Hematopoietic multipotent progenitor cell (in vitro differentiated cells): ENCODE results near the gene CCR7. TPM values are rescaled to one million over a fixed set of nuclear protein-coding genes. Genes with fewer than 3 reads are reported as not detected.
"Not testable (repeated sequence)": the region's sequence is repeated elsewhere in the genome, so short reads cannot be mapped to it uniquely, and the experiment has no call there.

ENCODE experiments used
- DNase-seq, 3 donors: peaks; one replicate each; pipeline ENCODE4 v3.0.0-alpha.2; 2011 to 2015; ENCODE audit warnings: low read depth in 2 of 3, low spot score in 2 of 3
- total RNA-seq: library from RNA; depleted of rRNA; stranded (reverse); fragments of >200 nt; gene quantifications from one replicate; pipeline ENCODE4 v1.2.3, GENCODE V29; 2012

Gene CCR7
- total RNA-seq, 1 donor: 4.6 TPM

DNA sequence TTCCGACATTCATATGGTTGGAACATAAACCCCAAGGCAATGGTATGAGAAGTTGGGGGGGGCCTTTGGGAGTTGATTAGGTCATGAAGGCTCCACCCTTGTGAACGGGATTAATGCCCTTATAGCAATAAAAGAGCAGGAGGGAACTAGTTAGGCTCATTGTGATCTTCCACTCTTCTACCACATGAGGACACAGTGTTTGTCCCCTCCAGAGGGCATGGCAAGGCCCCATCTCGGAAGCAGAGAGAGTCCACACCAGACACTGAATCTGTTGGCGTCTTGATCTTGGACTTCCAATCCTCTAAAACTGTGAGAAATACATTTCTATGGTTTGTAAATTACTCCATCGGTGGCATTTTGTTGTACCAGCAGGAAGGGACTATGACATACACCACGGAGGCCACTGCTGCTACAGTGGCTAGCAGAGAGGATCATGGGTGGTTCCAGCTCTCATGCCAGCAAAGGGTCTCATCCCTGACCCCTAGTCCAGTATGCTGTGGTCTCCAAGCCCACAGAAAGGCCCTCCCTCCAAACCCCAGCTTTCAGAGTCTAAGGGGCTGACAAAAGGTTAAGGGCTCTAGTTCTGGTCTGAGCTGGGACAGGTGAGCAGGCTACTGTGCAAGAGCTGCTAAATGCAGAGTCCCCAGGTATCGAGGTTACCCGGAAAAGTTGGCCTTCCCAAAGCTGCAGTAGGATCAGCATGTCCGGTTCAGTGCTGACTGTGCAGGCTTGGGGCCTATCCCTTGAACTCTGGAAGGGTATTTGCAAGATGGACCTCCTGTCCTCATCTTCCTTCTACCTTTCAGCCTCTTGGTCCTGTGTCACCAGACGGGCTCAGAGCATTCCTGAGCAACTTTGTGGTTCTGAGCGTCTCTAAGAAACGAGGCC is 12.2 kb downstream of the CCR7 start:
- no peak for DNase-seq

DNA sequence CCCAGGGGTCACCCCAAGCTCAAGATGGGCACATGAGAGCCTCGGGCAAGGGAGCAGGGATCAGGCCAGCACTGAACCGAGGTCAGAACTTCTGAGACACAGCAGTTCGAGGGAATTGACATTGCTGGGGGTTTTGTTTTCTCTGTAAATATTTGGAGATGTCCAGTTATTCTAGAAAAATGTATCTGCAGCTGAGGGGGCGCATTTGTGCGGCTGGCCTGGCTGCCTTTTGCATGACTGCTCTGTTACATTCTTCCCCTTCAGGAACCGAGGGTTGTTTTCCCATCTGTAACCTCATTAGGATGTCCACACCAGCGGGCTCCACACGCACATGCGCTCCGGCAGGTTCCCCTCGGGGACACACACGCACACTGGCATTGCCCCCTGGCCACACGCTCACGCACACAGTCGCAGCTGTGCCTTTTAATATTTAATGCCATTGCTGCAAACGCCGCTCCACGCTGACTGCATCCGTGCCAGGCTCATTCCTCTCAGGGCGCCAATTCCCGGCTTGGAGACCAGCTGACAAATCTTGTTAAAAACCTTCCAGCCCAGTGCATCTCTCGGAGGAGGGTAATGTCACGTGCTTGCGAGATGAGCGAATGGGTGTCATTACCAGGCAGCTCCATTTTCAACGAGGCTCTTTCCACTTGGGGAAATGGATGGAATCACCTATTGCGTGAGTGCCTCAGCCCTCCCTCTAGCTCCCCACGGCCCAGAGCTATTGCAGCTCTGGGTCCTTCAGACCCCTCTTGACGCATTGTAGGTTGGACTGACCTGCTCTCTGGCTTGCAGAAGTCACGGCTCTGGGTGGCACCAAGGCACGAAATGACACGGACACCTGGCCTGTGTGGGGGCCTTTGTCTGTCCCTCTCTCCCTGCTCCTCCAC is 13.1 kb downstream of the CCR7 start:
- DNase-seq: no peak

DNA sequence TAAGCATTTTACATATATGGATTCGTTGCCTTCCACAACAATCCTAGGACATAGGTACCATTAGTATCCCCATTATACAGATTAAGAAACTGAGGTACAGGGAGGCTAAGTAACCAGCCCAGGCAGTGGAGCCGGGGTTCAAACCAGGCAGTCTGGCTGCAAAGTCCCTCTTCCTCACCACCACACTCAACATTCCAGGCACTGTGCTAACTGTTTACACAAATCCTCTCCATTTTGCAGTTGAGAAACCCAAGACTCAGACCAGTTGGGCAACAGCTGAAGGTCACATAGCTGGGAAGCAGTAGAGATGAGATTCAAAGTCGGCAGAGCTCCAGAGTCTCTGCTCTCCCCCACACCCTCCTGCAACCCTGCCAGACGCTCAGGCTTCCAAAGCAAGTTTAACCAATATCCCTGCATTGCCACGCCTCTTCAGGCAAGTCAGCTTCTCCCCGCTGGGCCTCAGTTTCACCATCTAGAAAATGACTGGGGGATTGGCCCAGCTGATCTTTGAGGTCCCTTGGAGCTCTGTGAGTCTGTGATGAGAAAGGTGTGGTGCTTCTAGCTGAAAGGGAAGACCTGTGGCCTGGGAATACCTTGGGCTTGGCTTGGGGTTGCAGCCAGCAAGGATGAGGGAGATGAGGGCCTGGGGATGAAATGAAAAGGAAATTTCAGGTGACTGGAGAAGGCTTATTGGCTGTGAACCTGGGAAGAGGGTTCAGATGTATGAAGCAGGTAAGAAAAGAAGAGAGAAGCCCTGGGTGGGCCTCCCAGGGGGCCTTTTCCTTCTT is 14.0 kb downstream of the CCR7 start:
- no peak for DNase-seq

GRCh38 chr17:40550608-40551007 is 14.7 kb downstream of the CCR7 start:
- DNase-seq: no peak

DNA sequence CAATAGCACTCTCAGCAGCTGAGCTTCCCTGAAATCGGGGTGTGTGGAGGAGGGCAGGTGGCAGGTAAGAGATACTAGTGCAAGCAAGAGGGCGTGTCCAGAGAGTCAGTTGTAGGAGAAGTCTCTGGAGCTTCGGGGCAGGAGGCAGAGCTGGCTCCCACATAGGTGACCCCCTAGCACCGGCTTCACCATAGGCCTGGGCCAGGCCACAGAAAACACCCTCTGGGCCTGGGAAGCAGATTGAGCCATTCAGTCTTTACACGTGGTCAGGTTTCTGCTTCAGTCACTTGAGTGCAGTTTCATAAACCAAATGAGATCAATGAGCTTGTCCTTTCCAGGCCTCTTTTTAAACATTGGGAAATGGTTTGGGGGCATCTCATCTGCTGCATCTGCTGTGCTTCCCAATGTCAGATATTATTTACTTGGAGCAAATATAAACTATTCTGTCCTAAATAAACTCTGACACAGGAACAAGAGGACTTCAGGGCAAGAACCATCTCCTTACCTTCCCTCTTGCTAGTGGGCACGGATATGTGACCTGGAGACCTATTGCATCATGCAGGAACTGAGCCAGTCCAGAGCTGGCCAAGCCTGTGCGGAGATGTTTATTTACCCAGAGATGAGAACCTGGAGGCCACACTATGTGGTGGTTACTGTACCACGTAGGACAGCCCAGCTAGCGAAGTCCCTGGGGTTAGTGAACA is 16.1 kb downstream of the CCR7 start:
- DNase-seq: no peak

DNA sequence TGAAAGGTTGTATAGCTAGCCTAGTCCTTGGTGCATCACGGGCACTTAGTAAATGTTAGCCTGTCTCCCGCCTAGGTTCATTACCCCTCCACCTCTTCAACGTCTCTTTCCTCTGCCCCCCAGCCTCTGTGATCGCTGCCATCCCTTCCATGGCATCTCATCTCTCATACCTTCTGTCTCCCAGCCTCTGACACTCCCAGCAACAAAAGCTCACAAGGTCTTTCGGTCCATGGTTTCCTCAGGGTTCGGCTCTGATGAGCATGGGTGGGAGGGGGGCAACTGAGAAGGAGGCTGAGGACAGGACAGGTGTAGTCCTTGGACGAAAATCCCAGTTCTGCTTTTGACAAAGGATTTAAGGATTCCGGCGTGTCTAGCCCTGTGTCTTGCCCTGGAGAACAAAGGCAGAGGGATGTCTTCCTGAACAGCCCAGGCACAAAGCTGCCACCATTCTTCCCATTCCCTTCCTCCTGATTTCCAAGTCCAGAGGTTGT is 16.7 kb downstream of the CCR7 start:
- DNase-seq: no peak

DNA sequence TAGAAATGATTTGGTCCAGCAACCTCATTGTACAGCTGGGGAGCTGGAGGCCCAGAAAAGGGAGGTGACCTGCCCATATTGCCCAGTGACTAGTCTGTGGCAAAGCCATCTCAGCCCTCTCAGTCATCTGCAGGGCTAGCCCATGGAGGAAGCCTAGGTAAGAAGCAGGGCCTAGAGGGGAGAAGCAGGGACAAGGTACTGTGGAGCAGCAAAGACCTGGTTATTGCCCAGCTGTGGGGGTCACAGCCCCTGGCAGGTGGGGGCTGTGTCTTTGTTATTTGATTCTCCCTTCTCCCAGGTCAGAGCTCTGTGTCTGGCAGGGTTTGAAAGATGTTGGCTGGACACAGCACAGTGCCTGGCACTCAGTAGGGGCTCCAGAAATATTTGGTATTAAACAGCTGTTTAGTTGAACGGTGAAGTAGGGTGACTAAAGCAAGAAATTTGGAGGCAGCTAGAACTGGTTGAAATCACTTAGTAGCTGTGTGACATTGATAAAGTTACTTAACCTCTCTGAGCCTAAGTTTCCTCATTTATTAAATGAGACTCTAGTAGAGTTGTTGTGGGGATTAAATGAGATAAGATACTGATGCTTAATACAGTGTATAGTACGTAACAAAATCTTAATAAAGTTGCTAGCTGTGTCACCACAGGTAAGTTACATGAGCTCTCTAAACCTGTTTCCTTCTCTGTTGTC is 17.3 kb downstream of the CCR7 start:
- DNase-seq: no peak

DNA sequence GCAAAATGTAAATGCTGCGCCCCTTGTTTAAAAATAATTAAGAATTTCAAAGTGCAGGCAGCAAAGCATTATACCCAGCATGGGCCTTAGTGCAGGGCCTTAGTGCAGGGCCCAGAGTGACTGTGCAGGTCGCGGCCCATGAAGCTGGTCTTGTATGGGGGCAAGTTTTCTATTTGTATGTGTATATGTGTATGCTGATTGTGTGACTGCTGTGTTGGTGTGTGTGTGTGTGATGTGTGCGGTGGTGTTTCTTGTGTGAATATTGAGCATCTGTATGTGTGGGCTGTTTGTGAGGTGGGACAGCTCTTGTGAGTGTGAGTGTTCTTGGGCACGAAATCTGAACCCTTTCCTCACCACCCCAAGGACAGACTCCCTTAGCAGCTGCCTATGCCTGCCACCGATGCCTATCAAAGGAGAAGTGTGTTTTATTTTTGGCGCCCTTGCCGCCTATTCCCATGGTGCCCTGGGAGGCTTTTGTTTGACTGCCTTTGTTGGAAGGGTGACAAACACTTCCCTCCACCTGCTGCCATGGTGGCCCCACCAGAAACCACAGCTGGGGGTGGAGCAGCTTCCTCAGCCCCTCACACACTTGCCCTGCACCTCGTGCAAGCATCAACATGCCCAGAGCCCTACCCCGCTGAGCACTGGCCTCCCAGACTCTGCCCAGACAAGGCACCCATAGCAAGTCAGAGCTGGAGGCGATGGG is 18.0 kb downstream of the CCR7 start:
- DNase-seq: peak in 2 of 3 donors; percentile 83 to 94

DNA sequence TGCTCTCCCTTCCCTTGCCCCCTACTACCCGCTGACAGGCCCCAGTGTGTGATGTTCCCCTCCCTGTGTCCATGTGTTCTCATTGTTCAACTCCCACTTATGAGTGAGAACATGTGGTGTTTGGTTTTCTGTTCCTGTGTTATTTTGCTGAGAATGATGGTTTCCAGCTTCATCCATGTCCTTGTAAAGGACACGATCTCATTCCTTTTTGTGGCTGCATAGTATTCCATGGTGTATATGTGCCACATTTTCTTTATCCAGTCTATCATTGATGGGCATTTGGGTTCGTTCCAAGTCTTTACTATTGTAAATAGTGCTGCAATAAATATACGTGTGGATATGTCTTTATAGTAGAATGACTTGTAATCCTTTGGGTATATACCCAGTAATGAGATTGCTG is 18.8 kb downstream of the CCR7 start:
- not testable (repeated sequence) for DNase-seq

GRCh38 chr17:40545660-40546059 is 19.6 kb downstream of the CCR7 start:
- DNase-seq: no peak

DNA sequence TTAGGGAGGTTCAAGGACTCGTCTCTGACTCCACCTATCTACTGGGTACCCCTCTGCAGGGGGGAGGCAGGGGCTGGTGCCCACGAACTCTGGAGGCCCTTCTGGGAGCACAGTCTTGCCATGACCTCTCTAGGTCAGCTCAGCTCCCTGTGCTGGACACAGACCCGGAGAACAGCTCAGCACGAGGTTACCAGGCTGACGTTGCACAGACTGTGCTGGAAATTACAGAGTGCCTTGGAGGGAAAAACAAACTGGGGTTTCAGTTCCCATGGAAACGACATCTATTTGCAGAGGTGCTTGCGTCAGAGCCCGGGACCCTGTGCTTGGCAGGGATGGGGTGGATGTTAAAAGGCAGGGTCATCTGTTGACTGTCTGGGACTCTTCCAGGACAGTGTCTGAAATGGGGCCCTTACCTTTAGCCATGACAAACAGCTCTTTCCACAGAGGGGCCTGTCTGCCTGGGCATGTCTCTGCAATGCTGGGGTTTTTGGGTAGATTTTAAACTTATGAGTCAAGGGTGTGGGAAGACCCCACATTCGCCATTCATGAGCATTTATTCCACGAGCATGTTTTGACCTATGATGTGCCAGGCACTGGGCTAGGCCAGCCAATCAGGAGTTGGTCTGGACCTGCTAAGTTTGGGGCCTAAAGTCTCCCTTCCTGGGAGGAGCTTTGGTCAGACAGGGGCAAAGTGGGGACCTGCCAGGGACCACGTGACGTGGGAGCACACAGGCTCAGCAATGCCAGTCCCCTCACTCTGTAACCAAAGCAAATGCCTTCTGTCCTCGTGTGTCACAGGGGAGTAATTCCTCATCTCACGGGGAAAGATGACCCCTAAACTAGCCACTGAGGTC is 22.5 kb downstream of the CCR7 start:
- DNase-seq: no peak

GRCh38 chr17:40541873-40542557 is 23.3 kb downstream of the CCR7 start:
- no peak for DNase-seq

DNA sequence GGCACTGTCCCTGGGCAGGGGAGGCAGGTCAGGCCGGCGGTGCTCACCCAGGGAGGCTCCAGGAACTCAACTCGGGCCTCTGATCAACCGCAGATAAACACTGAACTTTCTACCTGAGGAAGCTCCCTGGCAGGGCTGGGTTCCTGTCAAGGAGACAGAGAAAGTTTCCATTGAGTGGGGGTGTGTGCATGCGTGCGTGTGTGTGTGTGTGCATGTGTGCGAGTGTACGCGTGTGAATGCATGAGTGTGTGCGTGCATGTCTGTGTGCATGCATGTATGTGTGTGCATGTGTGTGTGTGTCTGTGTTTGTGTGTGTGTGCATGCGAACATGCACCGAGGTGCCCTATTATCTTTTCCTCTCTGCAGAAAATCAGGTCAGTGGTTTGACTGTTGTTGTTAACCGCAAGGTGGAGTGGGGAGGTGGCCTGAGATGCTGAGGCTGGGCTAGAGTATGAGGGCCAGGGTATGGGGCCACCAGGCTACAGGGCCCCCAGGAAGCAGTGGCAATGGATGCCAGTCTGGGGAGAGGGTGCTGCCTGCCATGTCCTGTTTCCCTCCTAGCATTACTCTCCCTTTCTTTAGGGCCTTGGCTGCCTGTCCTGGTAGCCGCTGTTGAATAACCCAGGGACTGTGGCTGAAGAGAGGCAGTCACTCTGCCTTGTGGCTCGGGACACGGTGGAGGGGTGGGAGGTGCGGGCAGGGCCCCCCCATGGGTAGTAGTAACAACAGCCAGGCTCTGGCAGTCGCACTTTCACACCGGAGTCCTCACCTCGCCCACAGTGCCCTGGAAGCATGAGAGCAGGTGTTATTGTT is 24.0 kb downstream of the CCR7 start:
- DNase-seq: no peak

GRCh38 chr17:40540448-40540847 is 24.8 kb downstream of the CCR7 start:
- DNase-seq: no peak

DNA sequence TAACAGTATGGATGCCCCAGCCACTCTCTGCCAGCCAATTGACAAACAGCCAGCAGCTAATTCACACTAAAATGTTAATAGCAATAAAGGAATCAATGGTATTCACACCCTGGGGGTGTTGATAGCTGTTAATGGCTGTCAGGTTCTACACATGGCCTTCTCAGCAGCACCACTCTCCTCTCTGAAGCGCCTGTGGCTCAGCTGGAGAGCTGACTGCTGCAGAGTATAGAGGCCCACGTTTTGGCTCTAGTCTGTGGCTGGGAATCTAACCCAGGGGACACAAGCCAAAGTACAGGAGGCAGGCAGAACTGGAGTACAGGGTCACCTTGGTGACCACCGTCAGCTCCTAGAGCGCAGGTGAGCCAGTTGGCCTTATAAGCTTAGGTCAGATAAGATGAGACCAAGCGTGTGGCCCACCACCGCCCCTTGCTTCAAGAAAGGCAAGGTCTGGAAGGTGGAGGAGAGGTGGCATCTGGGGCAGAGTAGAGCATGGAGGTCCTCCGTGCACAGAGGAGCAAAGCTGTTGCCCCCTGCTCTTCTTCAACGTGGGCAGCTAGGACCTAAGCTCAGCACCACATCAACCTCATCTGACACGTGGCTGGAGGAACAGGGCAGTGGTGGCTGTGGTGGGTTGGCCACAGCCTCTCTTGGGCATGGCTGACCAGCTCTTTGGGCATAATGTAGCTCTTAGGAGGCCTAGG is 25.4 kb downstream of the CCR7 start:
- no peak for DNase-seq
